ENCODE measurements around the gene DAP3.
A peak's percentile ranks its signal among the peaks of the same experiment; 100 is the strongest.
"Not testable (repeated sequence)": the region's sequence is repeated elsewhere in the genome, so short reads cannot be mapped to it uniquely, and the experiment has no call there.

Gene DAP3

GRCh38 chr1:155657463-155657862 lies 31.4 kb upstream of the DAP3 start:
- H3K9me3 Mint-ChIP-seq = no peaks in the 10 kb centered on the region
- H3K36me3 Mint-ChIP-seq (ENCODE audit: low read depth) = peaks cover 49% of the 10 kb centered on the region
- H3K4me3 Mint-ChIP-seq = no peak overlapping the region

GRCh38 chr1:155661239-155661638 lies 27.7 kb upstream of the DAP3 start:
- not testable (repeated sequence) for H3K4me3 Mint-ChIP-seq; H3K27ac Mint-ChIP-seq; DNase-seq; H3K9me3 Mint-ChIP-seq; H3K27me3 Mint-ChIP-seq (ENCODE audit: low read depth, poor library complexity)
- Mint-ChIP-seq H3K36me3 (ENCODE audit: low read depth) (peaks cover 82% of the 10 kb centered on the region), H3K4me1 (peaks cover 17% of the 10 kb centered on the region)

More at GRCh38 chr1:155657463-155657862, 31.4 kb upstream of the DAP3 start:
- H3K27me3 Mint-ChIP-seq (ENCODE audit: low read depth, poor library complexity) = peaks cover 6% of the 10 kb centered on the region
- no peak for DNase-seq
- peaks cover 17% of the 10 kb centered on the region for H3K4me1 Mint-ChIP-seq
- TF ChIP-seq CTCF (IDR thresholded peaks at IDR 0.05) = no peak
- peak overlapping the region; percentile 79 for H3K27ac Mint-ChIP-seq

- Mint-ChIP-seq H3K36me3 (ENCODE audit: low read depth) (peaks cover 82% of the 10 kb centered on the region), H3K4me3 (no peak overlapping the region), H3K9me3 (no peaks in the 10 kb centered on the region), H3K4me1 (peaks cover 27% of the 10 kb centered on the region), H3K27me3 (ENCODE audit: low read depth, poor library complexity) (no peaks in the 10 kb centered on the region), H3K27ac (peak overlapping the region; percentile 1)
- no peak for DNase-seq
- no peak for TF ChIP-seq CTCF (IDR thresholded peaks at IDR 0.05)
Observed at GRCh38 chr1:155669233-155670162, 19.4 kb upstream of the DAP3 start.

GRCh38 chr1:155671750-155672149 lies 17.1 kb upstream of the DAP3 start:
- no peak for TF ChIP-seq CTCF (IDR thresholded peaks at IDR 0.05)
- H3K4me3 Mint-ChIP-seq = no peak overlapping the region
- DNase-seq = no peak
- no peaks in the 10 kb centered on the region for H3K27me3 Mint-ChIP-seq (ENCODE audit: low read depth, poor library complexity)
- peaks cover 86% of the 10 kb centered on the region for H3K36me3 Mint-ChIP-seq (ENCODE audit: low read depth)
- H3K27ac Mint-ChIP-seq = peak overlapping the region; percentile 47
- H3K9me3 Mint-ChIP-seq = no peaks in the 10 kb centered on the region
- H3K4me1 Mint-ChIP-seq = peaks cover 27% of the 10 kb centered on the region

GRCh38 chr1:155673003-155673402 lies 15.9 kb upstream of the DAP3 start:
- no peak overlapping the region for H3K4me3 Mint-ChIP-seq
- H3K27ac Mint-ChIP-seq = peak overlapping the region; percentile 98
- H3K9me3 Mint-ChIP-seq = no peaks in the 10 kb centered on the region
- DNase-seq = no peak
- H3K27me3 Mint-ChIP-seq (ENCODE audit: low read depth, poor library complexity) = no peaks in the 10 kb centered on the region
- H3K36me3 Mint-ChIP-seq (ENCODE audit: low read depth) = peaks cover 88% of the 10 kb centered on the region
- H3K4me1 Mint-ChIP-seq = peaks cover 27% of the 10 kb centered on the region
- TF ChIP-seq CTCF (IDR thresholded peaks at IDR 0.05) = no peak

GRCh38 chr1:155678027-155678426 lies 10.9 kb upstream of the DAP3 start:
- Mint-ChIP-seq H3K4me3 (no peak overlapping the region), H3K4me1 (peaks cover 4% of the 10 kb centered on the region), H3K9me3 (no peaks in the 10 kb centered on the region), H3K27ac (no peak overlapping the region), H3K36me3 (ENCODE audit: low read depth) (peaks cover 71% of the 10 kb centered on the region), H3K27me3 (ENCODE audit: low read depth, poor library complexity) (no peaks in the 10 kb centered on the region)
- no peak for DNase-seq
- no peak for TF ChIP-seq CTCF (IDR thresholded peaks at IDR 0.05)

GRCh38 chr1:155678992-155679391 lies 9.9 kb upstream of the DAP3 start:
- H3K36me3 Mint-ChIP-seq (ENCODE audit: low read depth) = peaks cover 75% of the 10 kb centered on the region
- not testable (repeated sequence) for H3K4me1 Mint-ChIP-seq; H3K9me3 Mint-ChIP-seq; H3K27me3 Mint-ChIP-seq (ENCODE audit: low read depth, poor library complexity); H3K27ac Mint-ChIP-seq; H3K4me3 Mint-ChIP-seq; DNase-seq

All from nephron progenitor cell (in vitro differentiated cells).